Glomerular endothelial cell (primary cell): ENCODE data around the gene ARHGAP44. TPM values are rescaled to one million over a fixed set of nuclear protein-coding genes. Genes with fewer than 3 reads are reported as not detected.
"Not testable (repeated sequence)": the region's sequence is repeated elsewhere in the genome, so short reads cannot be mapped to it uniquely, and the experiment has no call there.

Source experiments
- DNase-seq: peaks from one replicate; pipeline ENCODE4 v3.0.0-alpha.2; 2011; ENCODE audit warnings: low read depth, low spot score; ENCODE audit errors: extremely low read depth
- total RNA-seq: library from RNA; depleted of rRNA; stranded (reverse); fragments of >200 nt; gene quantifications from 2 replicates; pipeline ENCODE4 v1.2.3, GENCODE V29; 2015

Gene ARHGAP44
- total RNA-seq, 1 donor from 2014 or later = 1.4 TPM

DNA sequence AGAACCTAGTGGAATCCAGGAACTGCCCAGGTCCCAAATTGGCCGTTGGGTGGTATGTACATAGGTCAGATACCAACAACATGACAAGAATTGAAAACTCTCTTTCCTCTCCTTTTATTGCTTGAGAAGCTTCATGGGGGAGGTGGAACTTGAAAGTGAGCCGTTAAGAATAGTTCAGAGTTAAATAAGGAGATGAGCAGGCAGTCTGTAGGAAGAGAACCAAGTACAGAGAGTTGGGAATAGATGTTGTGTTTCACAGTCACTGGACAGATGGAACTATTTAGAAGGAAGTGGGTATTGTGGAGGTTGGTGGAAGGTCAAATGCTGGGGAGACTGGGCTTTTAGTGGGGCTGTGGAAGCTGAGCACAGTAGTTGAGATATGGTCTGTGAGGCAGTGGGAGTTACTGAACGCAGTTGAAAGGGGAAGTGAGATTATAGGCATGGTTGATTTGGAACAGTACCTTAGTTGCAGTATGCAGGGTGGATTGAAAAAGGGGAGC is 26.4 kb downstream of the ARHGAP44 start:
- DNase-seq = no peak

DNA sequence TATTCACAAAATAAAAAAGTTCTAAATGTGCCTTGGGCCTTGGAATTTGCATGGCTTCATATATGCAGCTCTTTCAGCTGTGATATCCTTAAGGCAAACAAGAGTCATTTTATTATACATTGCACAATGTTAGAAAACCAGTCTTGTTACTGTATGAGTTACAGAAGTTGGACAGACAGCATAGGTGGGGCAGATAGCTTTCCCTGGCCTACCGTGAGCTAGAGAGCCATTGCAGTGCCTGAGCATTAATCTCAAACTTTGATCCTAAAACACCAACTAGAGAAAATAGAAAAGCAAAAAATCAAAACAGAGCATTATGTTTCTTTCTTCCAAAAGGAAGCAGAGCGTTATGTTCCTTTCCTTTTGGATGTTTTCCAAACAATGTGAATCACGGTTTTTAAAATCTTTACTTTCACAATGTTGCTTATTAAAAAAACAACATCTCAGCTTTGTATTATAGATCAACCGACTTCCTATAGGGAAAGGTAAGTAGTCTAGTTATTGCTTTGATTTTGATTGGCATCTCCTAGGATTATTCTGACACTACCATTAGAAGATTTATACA is 32.2 kb downstream of the ARHGAP44 start:
- no peak for DNase-seq

DNA sequence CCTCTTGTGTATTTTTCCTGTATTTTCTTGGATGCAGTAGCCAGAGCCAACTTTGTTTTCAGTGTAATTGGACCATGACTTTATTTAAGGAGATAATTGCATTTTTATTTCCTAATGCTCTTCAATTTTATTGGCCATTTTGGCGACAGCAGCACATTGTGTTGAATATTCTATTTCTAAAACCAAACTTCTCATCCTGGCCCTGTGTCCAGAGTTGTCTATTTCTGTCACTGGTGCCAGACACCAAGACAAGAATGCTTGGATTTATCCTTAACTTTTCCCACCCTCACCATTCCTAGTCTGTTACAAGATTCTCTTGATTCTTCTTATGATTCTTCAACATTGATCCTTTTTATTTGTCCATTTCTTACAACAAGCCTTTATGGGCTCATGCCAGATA is 37.1 kb downstream of the ARHGAP44 start:
- no peak for DNase-seq

DNA sequence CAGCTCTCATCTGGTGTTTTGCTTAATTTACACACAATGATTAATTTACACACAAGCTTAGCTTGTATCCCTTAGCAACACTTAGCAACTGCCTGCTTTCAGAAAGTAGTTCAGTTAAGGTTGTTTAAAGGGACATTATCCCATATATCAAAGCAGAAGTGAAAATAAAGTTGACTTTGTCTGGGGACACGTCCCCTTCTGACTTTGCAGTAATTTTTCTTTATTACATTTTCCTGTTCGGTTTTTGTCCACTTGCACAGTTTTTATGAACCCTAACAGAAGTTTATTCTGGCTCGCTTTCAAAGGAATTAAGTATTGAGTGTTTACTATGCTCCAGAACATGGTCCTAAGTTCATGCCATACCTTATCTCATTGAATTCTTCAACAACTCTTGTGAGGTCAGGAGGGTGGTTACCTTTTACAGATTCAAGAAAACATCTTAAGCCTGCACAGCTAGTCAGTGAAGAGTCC is 41.5 kb downstream of the ARHGAP44 start:
- DNase-seq = no peak

DNA sequence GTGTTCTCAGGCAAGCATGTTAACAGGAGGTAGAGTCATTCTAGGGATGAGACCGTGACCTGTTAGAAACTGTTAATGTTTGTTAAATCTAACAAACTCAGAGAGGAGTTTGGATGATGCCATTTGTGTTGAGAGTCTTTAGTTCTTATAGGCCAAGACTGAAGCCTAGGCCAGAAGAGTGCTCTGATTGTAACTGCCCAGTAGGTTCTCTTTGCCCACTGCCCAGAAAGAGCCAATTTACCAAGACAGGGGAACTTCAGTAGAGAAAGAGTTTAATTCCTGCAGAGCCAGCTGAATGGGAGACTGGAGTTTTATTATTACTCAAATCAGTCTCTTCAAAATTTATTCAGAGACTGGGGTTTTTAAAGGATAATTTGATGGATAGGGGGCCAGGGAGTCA is 42.5 kb downstream of the ARHGAP44 start:
- no peak for DNase-seq

DNA sequence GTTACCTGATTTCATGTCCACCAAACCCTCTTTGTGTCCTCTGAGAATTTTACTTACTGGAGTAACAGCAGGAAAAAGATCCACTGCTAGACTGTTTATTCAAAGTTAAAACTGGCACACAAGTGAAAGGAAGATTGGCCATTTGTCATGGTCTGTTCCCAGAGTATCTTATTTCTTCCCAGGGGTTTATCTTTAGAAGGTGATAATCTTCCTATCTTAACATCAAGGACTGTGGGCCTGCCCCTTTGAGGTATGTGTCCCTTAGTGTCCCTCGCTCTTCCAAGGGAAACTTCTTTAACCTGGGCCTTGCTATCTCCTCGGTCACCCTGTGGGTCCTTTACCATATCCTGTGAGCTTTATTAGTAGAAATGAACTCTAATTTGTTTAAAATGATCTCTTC is 49.7 kb downstream of the ARHGAP44 start:
- no peak for DNase-seq

DNA sequence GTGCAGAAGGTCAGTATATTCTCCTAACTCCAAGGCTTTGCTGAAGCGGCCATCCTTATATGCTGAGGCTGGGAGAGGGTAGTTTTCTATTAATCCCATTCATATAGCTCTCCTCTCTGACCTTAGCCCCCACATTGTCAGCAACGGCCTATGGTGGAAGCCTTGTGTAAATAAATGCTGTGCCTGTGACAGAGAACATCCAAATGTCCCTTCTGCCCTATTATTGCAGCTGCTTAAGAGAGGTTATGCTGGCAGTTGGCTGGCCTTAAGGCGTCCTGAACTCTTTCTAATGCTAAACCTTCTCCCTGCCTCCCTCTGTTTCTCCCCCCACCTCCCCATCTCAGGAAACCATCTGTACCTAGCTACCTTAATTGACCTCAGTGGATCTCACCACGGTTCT is 53.6 kb downstream of the ARHGAP44 start:
- no peak for DNase-seq

DNA sequence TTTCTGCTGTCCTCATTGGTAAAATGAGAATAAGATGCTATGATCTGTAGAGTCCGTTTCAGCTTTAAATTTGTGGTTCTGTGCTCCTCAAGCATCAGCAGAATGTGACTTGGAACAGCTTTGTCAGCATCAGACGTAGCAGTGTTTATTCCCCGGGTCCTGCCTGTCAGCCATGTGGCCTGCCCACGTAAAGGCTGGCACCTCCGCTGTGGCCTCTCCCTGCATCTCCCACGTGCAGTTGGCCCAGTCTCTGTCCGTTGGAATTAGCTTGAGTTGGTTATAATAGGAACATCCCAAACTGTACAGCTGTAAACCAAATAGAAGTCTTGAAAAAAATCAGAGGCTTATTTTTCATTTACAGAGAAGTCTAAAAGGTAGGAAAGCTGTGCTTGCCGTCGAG is 61.7 kb downstream of the ARHGAP44 start:
- no peak for DNase-seq

DNA sequence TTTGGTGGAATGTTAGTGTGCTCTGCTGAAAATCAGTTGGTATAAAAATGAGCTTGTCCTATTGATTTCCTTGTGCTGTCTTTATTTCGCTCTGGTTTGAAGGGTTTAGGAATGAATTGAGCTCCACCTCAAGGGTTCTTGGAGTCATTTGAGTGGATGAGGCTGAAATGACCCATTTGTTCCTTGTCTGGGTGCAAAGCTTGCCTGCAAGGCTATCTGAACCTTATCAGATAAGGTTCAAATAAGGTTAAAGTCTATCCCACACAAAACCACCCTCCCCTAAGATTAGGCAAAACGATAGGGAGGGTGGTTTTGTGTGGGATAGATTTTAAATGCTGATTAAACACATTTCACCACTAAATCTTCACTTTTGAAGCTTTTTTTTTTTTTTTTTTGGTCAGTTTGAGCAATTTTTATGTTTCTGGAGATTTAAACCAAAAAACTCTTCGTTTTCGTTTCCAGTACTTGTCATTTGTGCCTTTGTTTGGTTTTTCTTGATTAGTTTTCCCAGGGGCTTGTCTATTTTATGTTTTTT is 62.7 kb downstream of the ARHGAP44 start:
- DNase-seq = no peak

DNA sequence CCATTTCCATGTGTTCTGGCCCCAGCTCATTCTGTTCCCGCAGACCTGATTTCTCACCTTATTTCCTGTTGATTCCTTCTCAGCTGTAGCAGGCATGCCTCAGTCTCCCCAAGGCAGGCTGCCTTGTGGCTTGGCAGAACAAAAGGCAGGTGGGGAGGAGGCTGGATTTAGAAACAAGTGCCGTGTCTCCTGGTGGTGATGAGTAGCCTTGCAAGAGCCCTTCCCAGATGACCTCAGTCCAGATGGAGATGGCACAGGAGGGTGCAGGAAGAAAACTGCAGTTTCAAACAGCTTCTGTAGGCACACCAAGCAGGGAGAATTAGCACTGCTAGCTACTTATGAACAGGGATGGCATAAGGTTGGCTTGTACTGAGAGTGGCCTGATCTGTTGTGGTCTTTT is 64.6 kb downstream of the ARHGAP44 start:
- DNase-seq = no peak

DNA sequence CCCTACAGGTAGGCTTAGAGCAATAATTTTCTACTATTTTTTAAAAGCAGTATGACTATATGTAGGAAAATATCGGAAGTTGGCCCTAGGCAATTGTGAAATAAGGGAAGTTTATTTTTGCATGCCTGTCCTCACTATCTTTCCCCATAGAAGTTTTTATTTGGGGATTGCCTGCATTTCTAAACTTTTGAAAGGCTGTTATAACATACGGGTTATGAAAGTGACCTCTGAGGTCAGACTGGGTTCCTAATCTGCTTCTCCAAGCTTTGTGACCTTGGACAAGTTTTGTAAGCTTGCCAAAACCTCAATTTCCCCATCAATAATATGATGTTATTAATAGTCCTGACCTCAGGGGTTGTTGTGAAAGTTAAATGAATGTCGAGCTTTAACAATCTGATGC is 67.1 kb downstream of the ARHGAP44 start:
- DNase-seq = no peak

DNA sequence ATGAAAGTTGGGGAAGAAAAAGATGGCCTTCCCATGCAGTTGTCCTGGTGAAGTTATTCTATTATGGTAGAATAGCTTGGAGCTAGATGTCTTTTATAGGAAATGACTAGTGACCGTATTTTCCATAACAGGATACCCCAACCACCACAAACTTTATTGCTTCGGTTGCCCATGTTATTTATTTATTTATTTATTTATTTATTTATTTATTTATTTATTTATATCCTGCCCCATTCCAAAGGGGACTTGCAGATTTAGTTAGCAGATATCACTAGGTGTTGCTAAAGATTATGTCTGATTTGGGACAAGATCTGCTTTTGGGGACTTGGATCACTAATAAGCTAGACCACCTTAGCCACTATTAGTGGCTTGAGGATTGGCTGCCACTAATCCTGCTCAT is 68.3 kb downstream of the ARHGAP44 start:
- no peak for DNase-seq

DNA sequence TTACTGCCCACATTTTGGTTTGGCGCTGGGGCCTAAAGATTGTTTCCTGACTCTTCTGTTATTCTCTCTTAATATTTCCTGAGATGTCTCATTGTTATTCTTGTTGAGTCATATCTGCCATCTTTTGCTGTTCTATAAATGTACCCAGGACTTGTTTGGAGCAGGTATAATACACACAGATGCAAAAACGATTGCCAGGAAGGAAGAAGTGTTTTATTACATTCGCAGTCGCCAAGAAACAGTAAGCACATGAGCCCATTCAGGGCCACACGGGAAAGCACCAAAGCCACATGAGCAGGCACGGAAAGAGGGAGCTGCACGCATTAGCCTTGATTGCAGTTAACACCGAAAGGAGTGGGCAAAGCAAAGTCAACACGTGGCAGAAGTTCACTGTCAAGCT is 70.2 kb downstream of the ARHGAP44 start:
- DNase-seq = no peak

DNA sequence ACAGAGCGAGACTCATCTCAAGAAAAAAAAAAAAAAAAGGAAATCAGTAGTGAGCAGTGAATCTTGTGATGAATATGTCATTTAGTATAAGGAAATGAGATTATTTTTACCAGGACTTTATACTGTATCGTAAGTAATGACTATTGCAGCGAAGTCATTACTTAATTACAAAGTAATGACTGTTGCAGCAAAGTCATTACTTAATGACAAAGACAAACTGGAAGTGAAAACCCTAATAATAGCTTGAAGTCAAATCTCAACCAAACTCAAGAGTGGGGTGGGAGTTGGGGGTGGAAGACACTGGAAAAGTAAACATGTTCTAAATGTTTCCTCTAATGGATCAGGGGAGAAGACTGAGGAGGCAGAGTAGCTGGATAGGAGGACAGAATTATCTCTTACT is 76.5 kb downstream of the ARHGAP44 start:
- DNase-seq = no peak

DNA sequence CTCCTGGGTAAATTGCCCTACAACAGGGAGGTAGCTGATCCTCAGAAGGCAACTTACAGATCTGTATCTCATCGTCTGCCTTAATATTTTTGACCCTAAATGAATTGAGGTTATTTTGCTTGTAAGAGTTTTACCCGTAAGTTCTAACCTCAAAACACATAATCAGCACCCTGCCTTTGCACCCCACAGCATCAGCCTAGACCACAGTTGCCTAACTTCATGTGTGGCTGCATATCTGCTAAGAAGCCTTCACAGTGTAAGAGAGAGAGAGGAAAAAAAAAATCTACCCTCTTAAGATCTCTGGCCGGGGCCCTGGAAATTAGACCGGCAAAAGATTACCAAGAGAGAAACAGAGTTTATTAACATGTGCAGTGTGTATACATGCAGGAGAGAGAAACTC is 76.9 kb downstream of the ARHGAP44 start:
- no peak for DNase-seq

DNA sequence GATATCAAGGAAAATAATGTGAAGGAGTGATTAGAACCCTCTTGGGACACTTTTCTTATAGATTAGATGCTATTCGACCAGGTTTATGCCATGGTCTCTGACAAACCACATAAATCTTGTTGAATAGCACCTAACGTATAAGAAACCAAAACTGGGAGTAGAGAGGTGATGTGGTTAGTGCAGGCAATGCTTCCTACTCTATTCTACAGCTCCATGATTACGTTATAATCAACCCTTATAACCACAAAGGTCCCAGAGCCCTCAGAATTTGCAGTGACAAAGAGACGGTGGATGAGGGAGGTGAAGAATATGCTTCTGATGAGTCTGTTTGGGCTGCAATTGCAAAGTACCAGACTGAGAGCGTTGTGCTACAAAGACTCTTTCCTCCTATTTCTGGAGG is 78.4 kb downstream of the ARHGAP44 start:
- no peak for DNase-seq

DNA sequence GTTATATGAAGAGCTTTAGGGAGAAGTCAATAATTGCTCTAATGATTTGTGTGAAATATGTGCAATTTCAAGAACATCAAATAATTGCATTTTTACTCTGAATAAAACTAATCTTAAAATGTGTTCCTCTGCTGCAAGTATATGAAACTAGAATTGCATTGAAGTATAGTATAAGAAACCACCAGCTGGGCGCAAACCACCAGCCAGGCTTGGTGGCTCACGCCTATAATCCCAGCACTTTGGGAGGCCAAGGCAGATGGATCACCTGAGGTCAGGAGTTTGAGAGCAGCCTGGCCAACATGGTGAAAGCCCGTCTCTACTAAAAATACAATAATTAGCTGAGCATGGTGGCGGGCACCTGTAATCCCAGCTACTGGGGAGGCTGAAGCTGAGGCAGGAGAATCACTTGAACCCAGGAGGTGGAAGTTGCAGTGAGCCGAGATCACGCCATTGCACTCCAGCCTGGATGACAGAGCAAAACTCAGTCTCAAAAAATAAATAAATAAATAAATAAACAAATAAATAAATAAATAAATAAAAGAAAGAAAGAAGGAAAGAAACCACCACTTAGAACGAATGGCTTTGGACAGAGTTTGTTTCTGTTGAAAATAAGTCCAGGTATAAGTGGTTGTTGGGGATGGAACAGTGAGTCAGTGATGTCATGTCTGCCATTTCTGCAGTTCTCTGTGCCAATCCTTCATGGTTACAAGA is 84.3 kb downstream of the ARHGAP44 start:
- DNase-seq = not testable (repeated sequence)

DNA sequence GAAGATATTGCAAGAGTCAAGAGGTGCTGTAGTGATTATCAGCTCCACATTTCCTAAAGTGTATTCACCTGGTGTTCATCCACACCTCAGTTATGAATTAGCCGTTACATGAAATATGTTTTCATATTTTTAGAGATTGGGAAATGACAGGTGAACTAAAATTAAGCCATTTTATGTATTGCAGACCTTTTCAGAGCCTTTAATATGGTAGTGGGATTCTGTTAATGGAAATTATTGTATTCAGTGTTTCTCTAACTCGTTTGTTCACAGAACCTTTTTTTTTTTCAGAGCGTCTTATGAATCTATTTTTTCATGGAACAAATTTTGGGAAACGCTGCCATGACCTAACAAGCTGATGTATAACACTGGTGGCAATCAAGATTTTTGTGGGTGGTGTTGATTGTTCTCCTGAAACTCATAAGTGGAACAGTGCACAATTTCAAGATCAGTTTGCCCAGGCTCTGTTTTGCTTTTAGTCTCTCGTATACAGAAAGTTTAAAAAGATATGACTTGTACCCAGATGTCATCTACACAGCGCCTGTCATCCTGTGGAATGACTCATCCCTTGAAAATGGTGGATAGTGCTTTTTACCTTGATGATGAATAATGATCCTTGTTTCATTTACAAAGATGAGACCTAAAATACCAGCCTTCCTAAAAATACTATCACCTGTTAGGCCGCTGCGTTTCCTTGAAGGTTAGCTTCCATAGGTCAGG is 88.8 kb downstream of the ARHGAP44 start:
- no peak for DNase-seq

DNA sequence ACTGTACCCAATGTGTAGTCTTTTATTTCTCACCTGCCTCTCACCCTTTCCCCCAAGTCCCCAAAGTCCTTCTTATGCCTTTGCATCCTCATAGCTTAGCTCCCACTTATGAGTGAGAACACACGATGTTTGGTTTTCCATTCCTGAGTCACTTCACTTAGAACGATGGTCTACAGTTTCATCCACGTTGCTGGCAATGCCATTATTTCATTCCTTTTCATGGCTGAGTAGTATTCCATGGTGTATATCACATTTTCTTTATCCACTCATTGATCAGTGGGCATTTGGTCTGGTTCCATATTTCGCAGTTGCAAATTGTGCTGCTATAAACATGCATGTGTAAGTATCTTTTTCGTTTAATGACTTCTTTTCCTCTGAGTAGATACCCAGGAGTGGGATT is 89.8 kb downstream of the ARHGAP44 start:
- not testable (repeated sequence) for DNase-seq

DNA sequence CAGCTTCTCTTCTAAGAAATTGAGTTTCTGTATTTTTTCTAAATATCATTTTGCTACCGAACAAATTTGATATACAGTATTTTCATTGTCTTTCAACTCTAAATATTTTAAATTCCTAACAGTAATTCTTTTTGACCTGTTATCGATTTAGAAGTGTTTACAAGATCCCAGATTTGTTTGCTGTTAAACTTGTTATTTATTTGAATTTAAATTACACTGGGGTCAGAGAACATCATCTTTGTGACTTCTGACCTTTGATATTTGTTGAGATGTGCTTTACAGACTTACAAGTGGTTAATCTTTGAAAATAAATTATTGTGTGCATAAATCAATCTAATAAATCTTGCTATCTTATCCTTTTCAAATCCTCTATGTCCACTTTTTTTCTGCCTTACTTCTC is 94.2 kb downstream of the ARHGAP44 start:
- DNase-seq = no peak

DNA sequence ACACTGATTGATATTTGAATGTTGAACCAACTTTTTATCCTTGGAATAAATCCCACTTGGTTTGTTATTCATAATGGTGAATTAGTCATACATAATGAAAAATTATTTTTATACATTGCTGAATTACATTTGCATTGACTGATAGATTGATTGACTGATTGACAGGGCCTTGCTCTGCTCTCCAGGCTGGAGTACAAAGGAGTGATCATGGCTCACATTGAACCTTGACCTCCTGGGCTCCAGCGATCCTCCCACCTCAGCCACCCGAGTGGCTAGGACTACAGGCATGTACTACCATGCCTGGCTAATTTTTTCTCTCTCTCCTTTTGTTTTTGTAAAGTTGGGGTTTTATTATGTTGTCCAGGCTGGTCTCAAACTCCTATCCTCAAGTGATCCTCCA is 97.8 kb downstream of the ARHGAP44 start:
- DNase-seq = no peak
